HG02571 (cell line): Measurements from ENCODE around the gene SLC7A4.

Experiments
- ATAC-seq: cut with Tn5 transposase; IDR thresholded peaks from one replicate; pipeline ENCODE4 v1.9.1; 2021; ENCODE audit warnings: mild to moderate bottlenecking, moderate library complexity; ENCODE audit not compliant: unreplicated experiment

Gene SLC7A4

DNA sequence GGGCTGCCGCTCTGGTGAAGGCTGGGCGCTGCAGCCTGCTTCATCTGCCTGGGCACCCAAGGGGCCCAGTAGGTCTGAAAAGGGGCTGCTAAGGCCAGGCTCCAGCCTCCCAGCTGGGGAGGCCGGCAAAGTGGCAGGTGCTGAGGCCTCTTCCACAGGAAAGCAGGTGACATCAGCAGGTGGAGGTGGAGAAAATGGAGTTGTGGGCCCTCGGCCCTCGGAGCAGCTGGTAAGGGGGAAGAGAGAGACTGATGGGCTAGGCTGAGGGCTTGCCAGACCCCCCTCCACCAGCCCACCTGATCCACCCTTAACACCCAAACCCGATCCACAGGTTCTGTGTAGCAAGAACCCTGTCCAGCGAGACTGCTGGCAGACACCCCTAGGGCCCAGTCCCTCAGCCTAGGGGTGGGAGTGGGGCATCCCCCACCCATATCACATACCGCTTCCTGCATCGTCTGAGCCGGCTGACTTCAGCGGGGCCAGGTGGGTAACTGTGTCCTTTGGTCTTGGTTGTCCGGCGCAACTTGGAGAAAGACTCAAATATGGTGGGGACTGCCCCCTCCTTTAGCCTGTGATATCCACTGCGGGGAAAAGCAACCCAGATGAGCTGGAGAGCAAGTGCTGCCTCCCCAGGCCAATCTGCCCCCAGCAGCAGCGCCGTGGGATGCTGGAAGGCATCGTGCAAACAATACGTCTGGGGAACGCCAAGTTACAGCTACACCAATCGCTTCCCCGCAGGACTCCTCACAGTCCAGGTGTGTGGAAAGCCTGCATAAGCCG lies 32.0 kb downstream of the SLC7A4 start:
- no peak for ATAC-seq

DNA sequence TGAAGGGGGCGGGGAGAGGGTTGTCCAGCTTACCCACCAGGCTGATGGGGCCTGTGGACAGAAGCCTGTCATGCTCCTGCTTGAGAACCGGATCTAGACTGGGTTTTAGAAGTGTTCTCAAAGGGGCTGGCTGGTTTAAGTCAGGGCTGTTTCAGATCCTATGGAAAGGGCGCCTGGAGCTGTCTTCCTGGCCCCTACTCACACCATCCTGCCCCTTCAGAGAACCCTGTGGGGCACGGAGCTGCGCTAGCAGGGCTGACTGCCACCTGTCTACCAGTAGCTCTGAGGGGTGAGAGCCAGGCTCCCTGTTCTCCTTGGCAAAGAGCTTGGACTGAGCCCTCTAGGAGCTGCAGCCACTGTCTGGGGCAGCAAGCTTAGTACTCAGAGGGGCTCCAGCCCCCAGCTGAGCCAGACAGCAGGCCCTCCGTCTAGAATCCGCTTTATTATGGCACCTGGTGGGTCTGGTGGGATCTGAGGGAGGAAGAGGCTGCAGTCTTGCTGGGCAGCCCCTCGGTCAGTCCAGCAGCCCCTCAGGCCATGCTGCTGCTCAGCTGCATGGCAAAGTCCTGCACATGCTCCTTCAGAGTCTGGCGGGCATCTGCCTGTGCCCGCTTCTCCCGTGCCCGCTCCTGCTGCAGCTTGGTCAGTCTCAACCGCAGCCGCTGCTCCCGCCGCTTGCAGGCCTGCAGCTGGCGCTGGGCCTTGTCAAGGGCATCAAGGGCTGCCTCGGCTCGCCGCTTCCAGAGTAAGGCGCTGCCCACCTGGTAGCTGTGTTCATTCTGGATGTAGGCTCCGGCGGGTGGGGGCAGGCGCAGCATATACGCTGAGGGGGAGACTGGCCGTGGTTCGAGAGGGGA lies 32.8 kb downstream of the SLC7A4 start:
- no peak for ATAC-seq

DNA sequence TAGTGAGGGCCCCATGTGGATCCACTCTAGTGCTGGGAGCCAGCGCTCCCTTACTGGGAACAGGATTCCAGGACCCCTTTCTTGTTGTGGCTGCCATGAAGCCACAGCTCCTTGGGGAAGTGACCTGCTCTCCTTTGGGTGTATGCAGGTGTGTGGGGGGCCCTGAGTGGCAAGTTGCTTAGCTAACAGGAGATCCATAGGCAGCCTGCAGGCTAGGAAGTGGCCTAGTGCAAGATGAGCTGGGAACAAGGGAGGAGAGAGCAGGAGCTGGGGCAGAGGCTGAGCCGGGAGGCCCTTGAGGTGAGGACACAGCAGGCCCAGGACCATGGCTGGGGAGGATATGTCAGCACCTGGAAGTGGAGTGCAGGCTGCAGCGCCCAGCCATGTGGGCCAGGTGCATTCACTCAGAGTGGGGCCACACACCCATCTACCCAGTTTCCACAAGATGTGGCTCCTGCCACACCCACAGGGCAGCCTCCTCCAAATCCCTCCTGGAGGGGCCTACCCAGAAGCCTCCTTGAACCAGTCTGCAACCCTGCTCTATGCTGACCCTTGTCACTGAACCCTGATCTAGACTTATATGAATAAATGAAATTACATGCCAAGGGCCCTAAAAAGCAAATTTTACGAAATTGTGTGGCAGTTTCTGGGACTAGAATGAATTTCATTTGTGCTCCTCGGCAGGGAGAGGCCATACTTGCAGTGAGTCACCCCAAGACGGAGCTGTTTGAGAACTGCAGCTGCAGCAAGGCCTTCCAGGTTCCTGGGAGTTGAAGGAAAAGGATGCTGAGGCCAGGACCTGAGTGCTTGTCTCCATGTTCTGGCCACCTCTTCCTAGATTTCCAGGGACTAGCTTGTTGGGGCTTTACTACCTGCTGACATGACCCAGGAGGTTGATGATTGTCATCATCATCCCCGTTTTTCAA lies 33.7 kb downstream of the SLC7A4 start:
- ATAC-seq, result no peak

DNA sequence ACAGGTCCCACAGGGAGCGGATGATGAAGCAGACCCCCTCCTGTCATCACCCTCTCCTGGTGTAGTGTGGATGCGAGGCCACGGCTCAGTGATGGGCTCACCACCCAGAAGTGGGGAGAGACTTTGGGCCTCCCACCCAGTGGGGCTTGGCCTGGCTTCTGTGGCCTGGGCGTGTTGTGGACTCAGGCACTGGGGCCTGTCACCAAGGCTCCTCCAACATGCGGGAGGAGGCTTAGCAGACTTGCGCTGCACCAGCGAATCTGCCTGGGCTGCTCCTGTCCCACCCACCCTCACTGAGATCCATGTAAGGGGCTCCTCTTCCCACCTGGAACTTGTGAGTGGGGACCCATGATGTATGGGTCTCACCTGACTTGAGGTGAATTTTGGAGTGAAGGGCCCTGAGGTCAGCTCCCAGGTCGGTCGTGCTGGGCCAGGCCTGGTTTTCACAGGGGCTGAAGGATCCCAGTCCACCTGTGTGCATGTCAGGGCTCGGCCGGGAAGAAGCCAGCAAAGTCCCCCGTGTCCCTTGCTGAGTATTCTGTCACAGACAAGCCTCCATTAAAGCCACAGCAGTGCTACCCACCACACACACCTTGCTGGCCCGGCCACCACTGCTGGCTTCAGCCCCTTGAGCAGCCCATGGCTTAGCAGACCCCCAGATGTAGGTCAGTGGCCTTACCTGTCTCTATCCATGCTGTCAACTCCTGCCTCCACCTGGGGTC lies 34.7 kb downstream of the SLC7A4 start:
- no peak for ATAC-seq

DNA sequence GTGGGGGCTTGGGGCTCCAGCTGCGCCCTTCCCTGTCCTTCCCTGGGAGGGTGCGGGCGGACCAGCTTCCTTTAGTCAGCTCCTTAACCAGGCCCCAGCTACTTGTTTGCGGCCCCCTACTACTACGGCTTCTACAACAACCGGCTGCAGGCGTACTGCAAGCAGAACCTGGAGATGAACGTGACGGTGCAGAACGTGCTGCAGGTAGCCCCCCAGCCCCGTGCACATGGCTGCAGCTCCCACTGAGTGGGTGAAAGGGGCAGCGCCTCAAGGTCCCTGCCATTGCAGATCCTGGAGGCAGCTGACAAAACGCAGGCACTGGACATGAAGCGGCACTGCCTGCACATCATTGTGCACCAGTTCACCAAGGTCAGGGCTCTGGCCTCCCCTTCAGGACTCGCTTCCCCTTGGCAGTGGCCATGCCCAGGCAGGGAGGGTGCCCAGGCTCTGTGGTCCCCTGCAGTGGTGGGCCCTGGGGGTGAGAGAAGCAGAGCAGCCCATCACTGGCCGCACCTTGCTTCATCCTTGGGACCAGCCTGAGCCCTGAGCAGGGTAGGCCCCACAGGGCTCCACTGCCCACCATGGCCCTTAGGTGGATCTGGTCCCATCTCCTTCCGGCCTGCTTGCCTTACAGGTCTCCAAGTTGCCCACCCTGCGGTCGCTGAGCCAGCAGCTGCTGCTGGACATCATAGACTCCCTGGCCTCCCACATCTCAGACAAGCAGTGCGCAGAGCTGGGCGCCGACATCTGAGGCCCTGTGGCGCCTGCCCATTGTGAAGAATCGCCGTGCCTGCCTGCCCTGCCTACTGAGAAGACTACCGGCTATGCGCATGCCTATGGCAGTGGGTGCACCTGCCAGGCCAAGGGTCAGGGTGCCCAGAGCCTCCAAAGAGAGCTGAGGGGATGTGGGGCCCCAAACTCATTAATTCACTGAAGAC lies 35.5 kb downstream of the SLC7A4 start:
- no peak for ATAC-seq

DNA sequence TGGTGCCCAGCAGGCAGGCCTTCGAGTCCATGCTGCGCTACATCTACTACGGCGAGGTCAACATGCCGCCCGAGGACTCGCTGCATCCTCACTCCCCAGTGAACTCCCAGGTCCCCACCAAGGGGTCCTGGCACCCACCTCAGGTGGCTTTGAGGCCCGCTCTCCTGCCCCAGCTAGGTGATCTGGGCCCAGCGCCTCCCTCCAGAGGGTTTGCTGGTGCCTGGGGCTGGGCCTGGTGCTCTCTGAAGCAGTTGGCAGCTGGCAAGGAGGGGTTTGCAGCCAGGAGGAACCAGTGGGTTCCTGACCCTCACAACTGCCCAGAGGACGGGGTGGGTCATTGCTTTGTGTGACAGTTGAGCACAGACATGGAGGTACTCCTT lies 36.3 kb downstream of the SLC7A4 start:
- ATAC-seq, result no peak

DNA sequence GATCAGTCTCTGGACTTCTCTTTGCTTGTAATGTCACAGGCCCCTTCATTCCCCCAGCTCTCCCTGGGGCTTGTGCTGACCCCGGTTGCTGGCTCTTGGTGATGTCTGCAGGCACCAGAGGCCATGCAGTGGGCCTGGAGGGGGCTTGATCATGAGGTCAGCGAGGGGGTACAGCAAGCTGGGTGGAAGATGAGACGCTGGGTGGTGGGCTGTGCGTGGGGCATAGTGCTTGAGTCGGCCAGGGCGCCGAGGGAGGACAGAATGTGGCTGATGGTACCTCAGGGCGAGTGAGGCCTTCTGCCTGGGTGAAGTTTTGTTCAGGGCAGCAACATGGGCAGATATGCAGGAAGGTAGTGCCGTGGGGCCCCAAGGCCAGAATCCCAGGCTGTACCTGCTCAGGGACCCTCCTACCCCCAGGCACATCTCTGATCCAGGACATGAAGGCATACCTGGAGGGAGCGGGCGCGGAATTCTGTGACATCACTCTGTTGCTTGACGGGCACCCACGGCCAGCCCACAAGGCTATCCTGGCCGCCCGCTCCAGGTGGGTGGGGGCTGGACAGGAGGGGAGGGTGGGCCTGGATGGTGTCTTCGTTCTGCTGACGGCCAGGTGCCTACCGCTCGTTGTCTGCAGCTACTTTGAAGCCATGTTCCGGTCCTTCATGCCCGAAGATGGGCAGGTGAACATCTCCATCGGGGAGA lies 36.9 kb downstream of the SLC7A4 start:
- ATAC-seq, result no peak

DNA sequence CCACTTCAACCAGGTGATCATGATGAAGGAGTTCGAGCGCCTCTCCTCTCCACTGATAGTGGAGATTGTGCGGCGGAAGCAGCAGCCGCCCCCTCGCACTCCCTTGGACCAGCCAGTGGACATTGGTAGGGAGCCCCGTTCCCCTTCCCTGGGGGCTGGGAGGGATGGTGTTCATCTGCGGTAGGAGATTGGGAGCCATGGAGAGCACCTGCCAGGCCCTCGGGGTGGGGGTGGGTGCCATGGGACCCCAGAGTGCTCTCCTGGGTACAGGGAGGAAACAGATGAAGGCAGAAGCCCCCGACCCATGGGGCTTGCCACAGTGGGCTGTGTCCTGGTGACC lies 37.5 kb downstream of the SLC7A4 start:
- ATAC-seq, result no peak

DNA sequence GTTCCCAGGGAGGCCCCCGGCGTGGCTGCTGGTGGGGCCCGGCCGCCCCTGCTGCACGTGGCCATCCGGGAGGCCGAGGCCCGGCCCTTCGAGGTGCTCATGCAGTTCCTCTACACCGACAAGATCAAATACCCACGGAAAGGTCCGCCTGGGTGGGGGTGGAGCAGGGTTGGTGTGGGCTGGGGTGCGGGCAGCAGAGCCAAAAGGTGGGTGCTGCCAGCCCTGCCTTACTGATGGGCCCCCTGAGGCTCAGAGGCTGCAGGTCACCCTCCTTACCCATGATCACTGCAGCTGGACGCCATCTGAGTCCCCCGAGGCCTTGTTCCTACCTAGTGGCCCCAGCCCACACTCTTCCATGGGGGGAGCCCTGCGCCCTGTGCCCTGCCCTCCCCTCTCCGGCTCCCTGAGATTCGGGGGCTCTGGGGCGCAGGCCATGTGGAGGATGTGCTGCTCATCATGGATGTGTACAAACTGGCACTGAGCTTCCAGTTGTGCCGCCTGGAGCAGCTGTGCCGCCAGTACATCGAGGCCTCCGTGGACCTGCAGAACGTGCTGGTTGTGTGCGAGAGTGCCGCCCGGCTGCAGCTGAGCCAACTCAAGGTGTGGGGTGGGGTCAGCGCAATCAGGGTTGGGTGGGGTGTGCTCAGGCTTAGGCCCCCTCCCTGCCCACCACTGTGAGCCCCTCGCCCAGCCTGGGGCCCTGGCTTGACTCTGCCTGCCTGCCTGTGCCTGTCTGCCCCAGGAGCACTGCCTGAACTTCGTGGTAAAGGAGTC lies 38.0 kb downstream of the SLC7A4 start:
- no peak for ATAC-seq

DNA sequence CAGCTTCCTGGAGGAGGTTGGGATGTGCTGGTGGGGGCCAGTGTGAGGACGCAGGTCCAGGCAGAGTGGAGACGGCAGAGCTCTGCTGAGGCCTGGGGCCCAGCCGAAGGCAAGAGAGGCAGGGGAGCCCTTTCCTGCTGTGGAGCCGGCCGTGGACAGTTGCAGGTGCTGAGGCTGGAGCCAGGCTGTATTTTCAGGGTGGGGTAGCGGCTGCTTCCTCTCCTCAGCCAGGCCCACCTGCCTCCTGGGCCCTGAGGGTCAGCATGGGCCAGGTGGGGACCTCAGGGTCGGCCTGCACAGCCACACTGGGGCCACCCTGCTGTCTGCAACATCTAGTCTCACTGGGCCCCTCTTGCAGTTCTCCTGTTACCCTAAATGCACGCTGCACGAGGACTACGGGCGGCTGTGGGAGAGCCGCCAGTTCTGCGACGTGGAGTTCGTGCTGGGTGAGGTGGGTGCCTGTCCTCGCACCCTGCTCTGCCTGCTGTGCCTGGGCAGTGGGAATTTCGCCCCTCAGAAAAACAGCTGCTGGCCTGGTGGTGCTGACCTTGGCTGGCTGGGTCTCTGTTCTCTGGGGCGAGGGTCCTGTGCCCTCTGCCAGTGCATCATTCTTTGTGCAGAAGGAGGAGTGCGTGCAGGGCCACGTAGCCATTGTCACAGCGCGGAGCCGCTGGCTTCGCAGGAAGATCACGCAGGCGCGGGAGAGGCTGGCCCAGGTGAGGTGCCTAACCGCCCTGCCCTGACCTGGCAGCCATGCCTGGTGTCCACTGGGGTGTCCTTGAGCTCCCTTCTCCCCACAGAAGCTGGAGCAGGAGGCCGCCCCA lies 38.8 kb downstream of the SLC7A4 start:
- no peak for ATAC-seq

DNA sequence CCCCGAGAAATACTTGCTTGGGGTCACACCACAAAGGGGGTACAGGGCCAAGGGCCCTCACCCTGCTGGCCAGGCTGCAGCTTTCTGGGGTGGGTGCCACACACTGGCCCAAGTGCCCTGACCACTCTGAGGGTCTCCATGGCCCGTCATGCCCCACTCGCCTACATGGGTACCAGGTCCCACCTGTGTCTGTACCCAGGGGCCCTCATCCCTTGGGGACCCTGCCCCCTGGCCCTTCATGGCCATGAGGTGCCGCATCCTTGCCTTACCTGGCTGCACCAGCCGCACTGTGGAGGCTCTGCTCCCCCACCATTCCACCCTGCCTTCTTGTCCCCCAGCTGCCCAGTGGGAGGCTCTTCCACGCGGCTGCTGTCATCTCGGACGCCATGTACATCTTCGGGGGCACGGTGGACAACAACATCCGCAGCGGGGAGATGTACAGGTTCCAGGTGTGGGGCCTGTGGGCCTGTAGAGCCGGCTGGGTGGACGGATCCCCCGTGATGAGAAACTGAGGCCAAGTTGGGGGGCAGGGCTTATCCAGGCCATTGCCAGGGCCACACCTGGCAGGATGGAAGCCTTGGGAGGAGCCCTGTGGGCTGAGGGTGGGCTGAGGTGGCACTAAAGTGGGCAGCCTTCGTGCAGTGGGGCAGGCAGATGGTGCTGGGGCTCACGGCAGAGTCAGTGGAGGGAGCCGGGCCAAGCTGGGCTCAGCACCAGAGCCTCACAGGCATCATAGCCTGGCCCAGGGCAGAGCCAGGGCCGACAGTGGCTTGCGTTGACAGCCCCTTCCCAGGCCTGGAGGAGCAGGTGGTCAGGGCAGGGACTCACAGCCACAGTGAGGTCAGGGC lies 39.7 kb downstream of the SLC7A4 start:
- ATAC-seq, result no peak

DNA sequence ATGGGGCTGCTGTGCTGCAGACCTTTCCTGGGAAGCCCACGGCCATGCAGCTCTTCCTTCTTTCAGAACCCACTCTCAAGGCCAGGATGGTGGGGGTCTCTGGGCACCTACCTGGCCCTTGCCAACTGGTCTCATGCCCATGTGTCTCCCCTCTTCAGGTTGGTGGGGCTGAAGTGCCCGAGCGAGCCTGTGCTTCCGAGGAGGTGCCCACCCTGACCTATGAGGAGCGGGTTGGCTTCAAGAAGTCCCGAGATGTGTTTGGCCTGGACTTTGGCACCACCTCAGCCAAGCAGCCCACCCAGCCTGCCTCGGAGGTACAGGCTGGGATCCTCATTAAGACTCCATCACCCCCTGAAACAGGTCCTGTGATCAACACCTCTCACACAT lies 40.3 kb downstream of the SLC7A4 start:
- no peak for ATAC-seq

DNA sequence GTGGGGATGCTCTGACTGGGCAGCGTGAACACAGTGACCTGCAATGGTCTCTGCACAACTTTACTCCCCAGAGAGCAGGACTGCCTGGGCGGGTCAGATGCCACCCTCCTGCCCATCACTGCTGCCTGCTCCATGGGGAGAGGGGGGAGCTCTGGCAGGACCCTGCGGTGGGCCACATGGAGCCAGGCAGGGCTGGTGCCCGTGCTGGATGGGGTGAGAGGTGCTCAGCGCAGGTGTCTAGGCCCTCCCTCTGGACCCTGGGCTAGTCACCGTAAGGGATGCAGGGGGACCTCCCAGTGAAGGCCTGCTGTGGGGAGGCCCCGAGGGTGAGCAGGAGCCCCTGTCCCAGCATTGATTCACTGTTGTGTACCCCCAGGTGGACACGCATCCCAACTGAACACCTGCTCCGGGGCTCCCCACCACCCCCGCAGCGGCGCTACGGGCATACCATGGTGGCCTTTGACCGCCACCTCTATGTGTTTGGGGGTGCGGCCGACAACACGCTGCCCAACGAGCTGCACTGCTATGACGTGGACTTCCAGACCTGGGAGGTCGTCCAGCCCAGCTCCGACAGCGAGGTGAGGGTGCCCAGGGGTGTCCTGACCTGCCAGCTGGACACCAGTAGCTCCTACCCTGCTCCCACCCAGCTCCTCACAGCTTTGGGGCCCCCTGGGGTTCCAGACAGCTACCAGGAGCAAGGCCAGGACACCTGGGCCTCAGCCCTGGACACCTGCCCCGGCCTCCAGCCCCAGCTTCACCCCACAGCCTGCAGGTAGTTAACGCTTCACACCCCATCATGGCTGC lies 40.9 kb downstream of the SLC7A4 start:
- ATAC-seq, result no peak

DNA sequence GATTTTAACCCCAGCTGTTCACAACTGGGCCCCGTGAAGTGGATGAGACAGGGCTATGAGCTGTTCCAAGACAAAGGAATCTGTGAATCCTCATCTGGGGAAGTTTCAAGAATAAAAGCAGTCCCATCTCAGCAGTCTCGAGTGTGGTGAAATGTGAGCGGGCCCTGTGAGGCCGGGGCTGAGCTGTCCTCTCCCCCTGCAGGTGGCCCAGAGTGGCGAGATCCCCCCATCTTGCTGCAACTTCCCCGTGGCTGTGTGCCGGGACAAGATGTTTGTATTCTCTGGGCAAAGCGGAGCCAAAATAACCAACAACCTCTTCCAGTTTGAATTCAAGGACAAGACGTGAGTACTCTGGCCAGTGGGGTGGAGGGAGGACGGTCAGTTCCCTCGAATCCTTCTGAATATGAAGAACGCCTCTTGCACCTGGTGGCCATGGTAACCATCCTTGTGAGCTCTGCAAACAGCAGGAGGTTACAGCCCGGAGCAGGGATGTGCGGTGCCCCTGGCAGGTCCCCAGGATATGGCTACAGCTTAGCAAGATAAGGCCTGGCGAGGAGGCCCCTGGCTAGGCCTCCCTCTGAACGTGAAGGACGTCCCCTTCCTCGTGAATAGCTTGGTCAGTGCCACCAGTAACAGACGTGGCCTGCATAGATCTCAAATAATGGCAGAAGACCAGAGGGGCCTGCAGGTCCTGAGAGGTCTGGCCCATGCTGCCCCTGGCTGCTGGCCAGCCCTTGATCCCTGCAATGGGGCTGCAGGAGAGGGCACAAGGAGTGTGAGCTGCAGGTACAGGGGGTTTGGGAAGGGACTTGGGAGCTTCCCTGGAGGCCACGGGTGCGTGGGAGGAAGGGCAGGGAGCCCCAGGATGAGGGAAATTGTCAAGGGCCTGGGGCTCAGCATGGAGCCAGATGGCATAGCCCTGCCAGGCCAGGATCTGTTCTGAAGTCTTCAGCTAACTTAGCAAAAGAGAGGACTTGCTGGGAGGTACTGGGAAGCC lies 41.9 kb downstream of the SLC7A4 start:
- ATAC-seq, result no peak
